SIG-M5 (cell line): ENCODE results near the gene KCNK15.

ENCODE experiments used
- DNase-seq: peaks from one replicate; lab custom pipeline; 2025; lab: John Stamatoyannopoulos, UW

Gene KCNK15

GRCh38 chr20:44790638-44791393 lies 45.2 kb downstream of the KCNK15 start:
- DNase-seq, result no peak

GRCh38 chr20:44792796-44793195 lies 47.1 kb downstream of the KCNK15 start:
- no peak for DNase-seq

GRCh38 chr20:44795836-44796235 lies 50.2 kb downstream of the KCNK15 start:
- no peak for DNase-seq

GRCh38 chr20:44796311-44796710 lies 50.6 kb downstream of the KCNK15 start:
- no peak for DNase-seq

GRCh38 chr20:44796758-44797457 lies 51.2 kb downstream of the KCNK15 start:
- DNase-seq, result no peak

GRCh38 chr20:44799691-44800090 lies 54.0 kb downstream of the KCNK15 start:
- no peak for DNase-seq

GRCh38 chr20:44800391-44801046 lies 54.9 kb downstream of the KCNK15 start:
- no peak for DNase-seq
